ENCODE measurements around the gene MAPK11. TPM values are rescaled to one million over a fixed set of nuclear protein-coding genes. Genes with fewer than 3 reads are reported as not detected.

The MAPK11 gene
- total RNA-seq, 1 donor from 2014 or later = 16.7 TPM

GRCh38 chr22:50261615-50262459 is 8.3 kb downstream of the MAPK11 start, which contains the start of gene MAPK12:
MAPK12 (minus strand) TSS chr22:50261683; CDS start chr22:50261509, 174 bp downstream.
- no peak for DNase-seq (ENCODE audit: low spot score)

GRCh38 chr22:50260801-50261614 is 9.2 kb downstream of the MAPK11 start:
- no peak for DNase-seq (ENCODE audit: low spot score)

DNA sequence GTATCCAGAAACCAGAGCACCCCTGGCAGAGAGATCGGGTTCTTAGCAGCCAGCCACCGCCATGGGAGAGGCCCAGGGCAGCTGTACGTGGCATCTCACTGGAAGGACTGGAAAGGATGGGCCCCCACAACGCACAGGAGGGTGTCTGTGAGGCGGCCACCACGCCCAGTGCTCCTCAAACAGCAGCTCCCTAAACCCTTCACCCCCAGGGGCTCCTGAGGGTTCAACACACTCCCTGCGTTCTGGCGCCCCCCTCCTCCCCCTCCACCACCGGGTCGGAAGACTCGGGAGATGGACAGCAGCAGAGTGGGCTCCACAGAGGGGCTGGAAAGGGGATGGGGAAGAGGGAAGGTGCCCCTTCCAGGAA is 9.8 kb downstream of the MAPK11 start:
- DNase-seq (ENCODE audit: low spot score) = no peak

GRCh38 chr22:50259302-50259701 is 10.9 kb downstream of the MAPK11 start:
- no peak for DNase-seq (ENCODE audit: low spot score)

DNA sequence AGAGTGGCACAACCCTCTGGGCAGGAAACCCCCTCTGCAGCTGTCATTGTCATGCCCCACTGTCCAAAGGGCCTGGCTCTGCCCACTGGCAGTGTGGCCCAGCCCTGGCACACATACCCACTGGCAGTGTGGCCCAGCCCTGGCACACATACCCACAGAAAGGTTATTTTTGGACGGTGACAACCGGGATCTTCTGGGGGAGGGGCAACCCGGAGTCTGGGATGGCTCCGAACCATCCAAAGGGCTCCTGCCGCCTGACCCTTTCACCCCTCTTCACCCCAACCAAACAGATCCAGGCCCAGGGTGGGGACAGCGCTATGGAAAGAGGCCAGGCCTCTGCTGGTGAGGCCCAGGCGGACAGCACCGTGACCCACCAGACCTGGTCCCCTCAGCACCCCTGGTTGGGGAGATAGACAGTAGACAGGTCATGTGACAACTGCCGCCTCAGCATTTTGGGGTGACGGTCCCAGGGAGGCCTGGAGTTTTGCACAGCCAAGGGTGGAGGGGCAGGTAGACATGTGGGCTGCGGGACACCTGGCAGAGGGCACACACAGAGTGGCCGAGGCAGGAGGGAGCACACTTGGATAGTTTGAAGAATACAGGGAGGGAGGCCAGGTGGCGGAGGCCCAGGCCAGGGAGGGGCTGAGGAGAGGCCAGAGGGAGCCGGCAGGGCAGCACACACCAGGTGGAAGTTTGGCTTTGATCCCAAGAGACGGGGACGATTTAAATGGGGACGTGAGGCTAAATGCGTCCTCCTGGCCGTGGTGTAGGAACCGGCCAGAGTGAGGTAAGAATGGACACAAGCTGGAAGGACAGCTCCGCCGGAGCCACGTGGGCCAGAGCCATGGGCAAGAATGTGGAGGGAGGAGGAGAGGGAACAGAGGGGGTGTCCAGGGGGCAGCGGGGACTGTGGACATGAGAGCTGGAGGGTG is 11.6 kb downstream of the MAPK11 start:
- DNase-seq (ENCODE audit: low spot score) = no peak

GRCh38 chr22:50257451-50258360 is 12.5 kb downstream of the MAPK11 start:
- no peak for DNase-seq (ENCODE audit: low spot score)

- no peak for DNase-seq (ENCODE audit: low spot score)
These were observed 13.1 kb downstream of the MAPK11 start for GRCh38 chr22:50257041-50257440.

DNA sequence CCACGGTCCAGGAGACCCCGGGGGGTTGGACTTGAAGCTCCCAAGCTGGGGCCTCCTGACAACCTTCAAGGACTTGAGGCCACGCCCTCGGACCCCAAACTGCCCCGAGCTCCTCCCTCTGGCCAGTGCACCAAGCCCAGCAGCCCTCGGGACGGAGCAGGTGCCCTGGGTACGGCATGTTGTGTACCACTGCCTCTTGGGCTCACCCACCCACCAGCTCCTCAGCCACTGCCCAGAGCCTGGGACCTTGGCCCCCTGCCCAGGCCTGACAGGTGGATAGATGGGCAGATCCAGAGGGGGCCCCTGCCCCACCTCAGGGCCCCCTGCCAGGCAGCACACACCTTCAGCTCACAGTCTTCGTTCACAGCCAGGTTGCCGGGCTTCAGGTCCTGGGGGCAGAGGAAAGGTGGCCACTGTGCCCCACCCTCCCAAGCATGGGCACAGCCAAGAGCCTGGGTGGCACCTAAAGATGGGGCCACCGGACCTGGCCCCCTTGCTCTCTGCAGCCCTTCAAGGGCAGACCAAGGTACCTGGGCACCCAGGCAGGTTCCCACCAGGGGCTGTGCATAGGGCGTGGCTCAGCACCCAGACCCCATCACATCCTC is 13.8 kb downstream of the MAPK11 start:
- no peak for DNase-seq (ENCODE audit: low spot score)

- DNase-seq (ENCODE audit: low spot score) = no peak
These were observed 14.6 kb downstream of the MAPK11 start for GRCh38 chr22:50255607-50256006.

- DNase-seq (ENCODE audit: low spot score) = no peak
These were observed 15.1 kb downstream of the MAPK11 start for GRCh38 chr22:50255099-50255498.

GRCh38 chr22:50253941-50254340 is 16.2 kb downstream of the MAPK11 start:
- no peak for DNase-seq (ENCODE audit: low spot score)

- no peak for DNase-seq (ENCODE audit: low spot score)
These were observed 16.9 kb downstream of the MAPK11 start for GRCh38 chr22:50253046-50253915.

DNA sequence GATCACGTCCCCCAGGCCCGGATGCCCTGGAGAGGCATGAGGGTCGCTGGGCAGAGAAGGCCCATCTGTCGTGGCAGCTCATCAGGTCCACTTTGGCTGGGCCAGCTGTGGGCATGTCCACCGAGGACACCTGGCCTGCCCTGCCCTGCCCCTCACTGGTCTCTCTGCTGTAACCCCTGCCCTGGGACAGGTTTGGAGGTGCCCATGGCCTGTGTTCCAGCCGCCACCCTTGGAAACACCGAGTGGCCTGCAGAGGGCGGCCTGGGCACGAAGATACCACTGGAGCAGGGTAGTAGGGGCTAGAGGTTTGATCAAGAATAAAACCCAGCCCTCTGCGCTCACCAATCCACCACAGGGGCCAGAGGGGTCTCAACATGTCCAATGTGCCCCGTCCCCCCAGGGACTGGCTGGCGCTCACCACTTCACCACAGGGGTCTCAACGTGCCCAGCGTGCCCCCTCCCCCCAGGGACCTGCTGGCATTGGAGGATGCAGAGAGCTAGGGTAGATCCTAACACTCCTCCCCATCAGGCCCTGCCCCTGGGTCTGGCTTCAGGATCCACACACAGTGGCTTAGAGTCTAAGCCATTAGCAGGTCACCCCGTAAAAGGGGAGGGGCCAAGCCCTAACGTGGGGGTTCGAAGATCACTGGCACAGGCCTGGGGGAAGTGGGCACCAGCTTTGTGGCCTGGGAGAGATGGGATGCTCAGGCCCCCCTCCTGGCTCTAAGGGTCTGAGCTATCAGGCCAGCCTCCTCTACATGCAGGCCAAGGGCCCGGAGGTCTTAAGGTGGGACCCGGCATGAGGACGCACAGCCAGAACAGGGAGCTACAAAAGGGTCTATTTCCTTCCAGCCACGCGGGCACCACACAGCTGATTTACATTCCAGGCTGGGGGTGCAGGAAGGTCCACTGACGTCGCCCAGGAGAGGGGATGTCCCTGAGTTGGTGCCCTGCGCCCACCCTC is 17.8 kb downstream of the MAPK11 start:
- DNase-seq (ENCODE audit: low spot score) = peak; percentile 72

GRCh38 chr22:50251477-50252081 is 18.6 kb downstream of the MAPK11 start:
- DNase-seq (ENCODE audit: low spot score) = no peak

DNA sequence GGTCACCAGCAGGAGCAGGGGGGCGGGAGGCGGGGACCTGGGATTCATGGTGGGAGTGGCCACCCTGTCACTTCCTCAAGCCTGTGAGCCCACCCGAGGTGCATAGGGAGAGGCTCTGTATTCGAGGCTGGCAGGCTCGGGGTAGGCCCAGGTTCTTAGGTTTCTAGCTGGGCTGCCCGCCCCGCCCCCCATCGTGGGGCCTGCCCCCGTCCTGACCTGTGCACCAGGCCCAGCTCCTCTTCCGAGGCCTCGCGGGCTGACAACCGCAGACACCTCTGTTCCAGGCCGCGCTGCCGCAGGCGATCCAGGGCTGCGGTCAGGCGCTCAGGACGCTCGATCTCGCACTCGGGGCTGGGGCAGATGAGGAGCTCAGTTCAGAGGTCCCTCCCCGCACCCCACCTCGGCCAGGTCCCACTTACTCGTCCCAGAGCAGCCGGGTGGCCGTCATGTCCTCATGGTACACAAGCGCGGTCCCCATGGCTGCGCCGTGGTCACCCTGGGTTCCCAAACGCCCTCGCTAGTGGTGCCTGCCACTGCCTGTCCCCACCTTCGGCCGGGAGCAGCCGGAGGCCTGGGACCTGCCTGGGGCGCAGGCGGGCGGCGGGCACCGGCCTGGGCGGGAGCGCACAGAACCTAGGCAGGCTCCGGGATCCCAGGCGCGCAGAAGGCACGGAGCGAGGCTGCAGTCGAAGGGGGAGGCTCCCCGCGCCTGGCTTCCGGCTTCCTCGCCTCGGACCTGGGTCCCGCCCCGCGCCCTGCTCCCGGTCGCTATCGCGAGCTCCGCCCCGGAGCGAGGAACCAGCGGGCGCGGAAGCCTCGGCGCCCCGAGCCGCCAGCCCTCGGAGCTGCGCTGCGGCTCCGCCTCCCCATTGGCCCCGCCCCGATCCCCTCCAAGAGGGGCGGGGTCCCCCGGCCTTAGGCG is 19.4 kb downstream of the MAPK11 start, which contains the start of gene HDAC10:
TSS of gene HDAC10 (minus strand) at position 711 of the 922 bp plus-strand sequence. CDS start at position 478, 233 bp downstream.
- peak; percentile 83 for DNase-seq (ENCODE audit: low spot score)

- DNase-seq (ENCODE audit: low spot score) = no peak
These were observed 20.0 kb downstream of the MAPK11 start for GRCh38 chr22:50250249-50250554.

All from mucosa of gallbladder (tissue), 1 donor.